ENCODE data around the gene ACAP1. TPM values are rescaled to one million over a fixed set of nuclear protein-coding genes. Genes with fewer than 3 reads are reported as not detected.

Gene ACAP1
- total and polyA plus RNA-seq, 9 of the 15 experiments (the other 6 are each of a cell fraction or from before 2014, with no cell fraction given): 0.15 to 8.5 (median 2.4) TPM

DNA sequence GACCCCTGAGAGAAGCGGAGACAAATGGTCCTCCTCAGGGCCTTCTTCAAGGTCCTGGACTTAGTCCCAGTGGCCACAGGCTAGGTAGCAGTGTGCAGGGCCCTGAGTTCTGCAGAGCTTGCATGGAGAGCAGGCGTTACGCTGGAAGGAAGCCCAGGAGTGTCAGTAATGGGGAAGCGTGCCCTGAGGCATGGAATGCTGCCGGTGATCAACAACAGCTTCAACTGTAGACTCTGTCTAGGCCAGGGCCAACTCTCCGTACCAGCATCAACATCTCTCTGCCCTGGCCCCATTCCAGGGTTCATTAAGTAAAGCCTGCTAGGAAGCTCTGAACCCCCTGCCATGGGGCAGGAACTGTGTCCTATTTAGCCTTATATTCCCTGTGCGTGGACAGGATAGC lies 44.0 kb downstream of the ACAP1 start:
- BruUV-seq (replicated peaks): no TSS peak
- H3K9ac ChIP-seq (ENCODE audit: insufficient read depth in 1 of 2, low read depth in 2 of 2, low read length in 2 of 2): peak overlapping the region; percentile 60 to 90; a peak in 2 of 4 replicates
- peaks cover 8 to 18% of the 10 kb centered on the region in 2 experiments; a peak in 4 of 5 replicates for H3K4me1 ChIP-seq (replicated peaks in 1 of 2; ENCODE audit: control insufficient read depth in 2 of 2, insufficient read depth in 2 of 2, low read length in 2 of 2)
- intact Hi-C loops (cut with micrococcal nuclease) (no loop called here), in situ Hi-C loops (cut with MboI) (no loop called here)
- peak overlapping the region; percentile 52 for H3K4me3 ChIP-seq
- peak overlapping the region; percentile 68 for H3K4me2 ChIP-seq (ENCODE audit: insufficient read depth, low read length)
- POLR2A ChIA-PET: interaction anchor here (0.5 to 0.9 kb wide), 5 partner anchors 12 to 105 kb away, joined by 3 to 4 read pairs (median 3); no protein-coding TSS in a partner anchor
- no peaks in the 10 kb centered on the region for H3K9me1 ChIP-seq (ENCODE audit: control insufficient read depth, insufficient read depth, low read length)
- H3K9me3 ChIP-seq (replicated peaks; ENCODE audit: control insufficient read depth, insufficient read depth, low read depth, low read length): peaks cover 2% of the 10 kb centered on the region; the same call in 1 of the 2 replicates
- H3K27ac ChIP-seq (ENCODE audit: extremely low read depth, low read depth, low read length): no peak overlapping the region
- no peaks in the 10 kb centered on the region; the same call in 2 of the 3 replicates for H3K79me2 ChIP-seq (ENCODE audit: control insufficient read depth, insufficient read depth, low read length)
- no peak for DNase-seq (ENCODE audit: extremely low read depth in 1 of 4, low spot score in 3 of 4)
- H2AFZ ChIP-seq (ENCODE audit: low read depth, low read length): peak overlapping the region; percentile 93
- 62% methylated on average over 6 of the region's 7 CpGs for WGBS (ENCODE audit: insufficient coverage, low coverage, missing lambda C conversion rate)
- CTCF ChIA-PET (ENCODE audit: low intra/inter-chr PET ratio): no interaction called here
- H4K20me1 ChIP-seq (replicated peaks; ENCODE audit: control insufficient read depth, insufficient read depth, low read length): no peaks in the 10 kb centered on the region
- no peak for FAIRE-seq
- H3K27me3 ChIP-seq (ENCODE audit: control insufficient read depth in 2 of 2, insufficient read depth in 2 of 2, low read length in 2 of 2): no peaks in the 10 kb centered on the region
- peak; percentile 15; the same call in 2 of the 3 replicates for ATAC-seq
- H3K36me3 ChIP-seq (ENCODE audit: control insufficient read depth, insufficient read depth, low read length): no peaks in the 10 kb centered on the region
- no peak for TF ChIP-seq HDAC8 (tag; IDR thresholded peaks at IDR 0.05)
- no peak for TF ChIP-seq ZNF274 (IDR thresholded peaks at IDR 0.05; ENCODE audit: borderline replicate concordance, low read depth, low read length)
- no peak for TF ChIP-seq CHD4 (IDR thresholded peaks at IDR 0.05; ENCODE audit: insufficient read depth, insufficient replicate concordance, low read depth, low read length, poor library complexity, severe bottlenecking)
- no peak for TF ChIP-seq ZNF224 (CRISPR knock-in tag; IDR thresholded peaks at IDR 0.05)
- TF ChIP-seq PHF20 (IDR thresholded peaks at IDR 0.05; ENCODE audit: partially characterized antibody): no peak
- no peak for TF ChIP-seq FOXM1 (IDR thresholded peaks at IDR 0.05; ENCODE audit: low read depth)
- TF ChIP-seq FOXM1 (CRISPR knock-in tag; IDR thresholded peaks at IDR 0.05; ENCODE audit: low read depth): no peak
- TF ChIP-seq ZNF124 (CRISPR knock-in tag; IDR thresholded peaks at IDR 0.05): no peak
- TF ChIP-seq ZNF740 (CRISPR knock-in tag; IDR thresholded peaks at IDR 0.05): no peak
- no peak for TF ChIP-seq ZNF740 (tag; IDR thresholded peaks at IDR 0.05)
- TF ChIP-seq ETS2 (tag; IDR thresholded peaks at IDR 0.05; ENCODE audit: borderline replicate concordance, poor library complexity, severe bottlenecking): no peak
- TF ChIP-seq, protein P1, sequence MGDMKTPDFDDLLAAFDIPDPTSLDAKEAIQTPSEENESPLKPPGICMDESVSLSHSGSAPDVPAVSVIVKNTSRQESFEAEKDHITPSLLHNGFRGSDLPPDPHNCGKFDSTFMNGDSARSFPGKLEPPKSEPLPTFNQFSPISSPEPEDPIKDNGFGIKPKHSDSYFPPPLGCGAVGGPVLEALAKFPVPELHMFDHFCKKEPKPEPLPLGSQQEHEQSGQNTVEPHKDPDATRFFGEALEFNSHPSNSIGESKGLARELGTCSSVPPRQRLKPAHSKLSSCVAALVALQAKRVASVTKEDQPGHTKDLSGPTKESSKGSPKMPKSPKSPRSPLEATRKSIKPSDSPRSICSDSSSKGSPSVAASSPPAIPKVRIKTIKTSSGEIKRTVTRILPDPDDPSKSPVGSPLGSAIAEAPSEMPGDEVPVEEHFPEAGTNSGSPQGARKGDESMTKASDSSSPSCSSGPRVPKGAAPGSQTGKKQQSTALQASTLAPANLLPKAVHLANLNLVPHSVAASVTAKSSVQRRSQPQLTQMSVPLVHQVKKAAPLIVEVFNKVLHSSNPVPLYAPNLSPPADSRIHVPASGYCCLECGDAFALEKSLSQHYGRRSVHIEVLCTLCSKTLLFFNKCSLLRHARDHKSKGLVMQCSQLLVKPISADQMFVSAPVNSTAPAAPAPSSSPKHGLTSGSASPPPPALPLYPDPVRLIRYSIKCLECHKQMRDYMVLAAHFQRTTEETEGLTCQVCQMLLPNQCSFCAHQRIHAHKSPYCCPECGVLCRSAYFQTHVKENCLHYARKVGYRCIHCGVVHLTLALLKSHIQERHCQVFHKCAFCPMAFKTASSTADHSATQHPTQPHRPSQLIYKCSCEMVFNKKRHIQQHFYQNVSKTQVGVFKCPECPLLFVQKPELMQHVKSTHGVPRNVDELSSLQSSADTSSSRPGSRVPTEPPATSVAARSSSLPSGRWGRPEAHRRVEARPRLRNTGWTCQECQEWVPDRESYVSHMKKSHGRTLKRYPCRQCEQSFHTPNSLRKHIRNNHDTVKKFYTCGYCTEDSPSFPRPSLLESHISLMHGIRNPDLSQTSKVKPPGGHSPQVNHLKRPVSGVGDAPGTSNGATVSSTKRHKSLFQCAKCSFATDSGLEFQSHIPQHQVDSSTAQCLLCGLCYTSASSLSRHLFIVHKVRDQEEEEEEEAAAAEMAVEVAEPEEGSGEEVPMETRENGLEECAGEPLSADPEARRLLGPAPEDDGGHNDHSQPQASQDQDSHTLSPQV (IDR thresholded peaks at IDR 0.05): no peak

Measured in K562 (cell line).